Measurements from ENCODE around the gene PERM1. TPM values are rescaled to one million over a fixed set of nuclear protein-coding genes. Genes with fewer than 3 reads are reported as not detected.
"Not testable (repeated sequence)": the region's sequence is repeated elsewhere in the genome, so short reads cannot be mapped to it uniquely, and the experiment has no call there.

PERM1 gene
- total RNA-seq, 1 donor from 2014 or later = 170 TPM

DNA sequence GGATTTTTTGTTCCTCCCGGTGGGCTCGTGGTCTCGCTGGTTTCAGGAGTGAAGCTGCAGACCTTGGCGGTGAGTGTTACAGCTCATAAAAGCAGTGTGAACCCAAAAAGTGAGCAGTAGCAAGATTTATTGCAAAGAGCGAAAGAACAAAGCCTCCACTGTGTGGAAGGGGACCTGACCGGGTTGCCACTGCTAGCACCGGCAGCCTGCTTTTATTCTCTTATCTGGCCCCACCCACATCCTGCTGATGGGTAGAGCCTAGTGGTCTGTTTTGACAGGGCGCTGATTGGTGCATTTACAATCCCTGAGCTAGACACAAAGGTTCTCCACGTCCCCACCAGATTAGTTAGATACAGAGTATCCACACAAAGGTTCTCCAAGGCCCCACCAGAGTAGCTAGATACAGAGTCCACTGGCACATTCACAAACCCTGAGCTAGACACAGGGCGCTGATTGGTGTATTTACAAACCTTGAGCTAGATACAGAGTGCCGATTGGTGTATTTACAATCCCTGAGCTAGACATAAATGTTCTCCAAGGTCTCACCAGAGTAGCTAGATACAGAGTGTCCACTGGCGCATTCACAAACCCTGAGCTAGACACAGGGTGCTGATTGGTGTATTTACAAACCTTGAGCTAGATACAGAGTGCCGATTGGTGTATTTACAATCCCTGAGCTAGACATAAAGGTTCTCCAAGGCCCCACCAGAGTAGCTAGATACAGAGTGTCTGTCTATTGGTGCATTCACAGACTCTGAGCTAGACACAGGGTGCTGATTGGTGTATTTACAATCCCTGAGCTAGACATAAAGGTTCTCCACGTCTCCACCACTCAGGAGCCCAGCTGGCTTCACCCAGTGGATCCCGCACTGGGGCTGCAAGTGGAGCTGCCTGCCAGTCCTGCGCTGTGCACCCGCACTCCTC, 35.8 kb upstream of the PERM1 start:
- DNase-seq; intact Hi-C loops (cut with DNase I); ATAC-seq (ENCODE audit: poor library complexity): not testable (repeated sequence)

DNA sequence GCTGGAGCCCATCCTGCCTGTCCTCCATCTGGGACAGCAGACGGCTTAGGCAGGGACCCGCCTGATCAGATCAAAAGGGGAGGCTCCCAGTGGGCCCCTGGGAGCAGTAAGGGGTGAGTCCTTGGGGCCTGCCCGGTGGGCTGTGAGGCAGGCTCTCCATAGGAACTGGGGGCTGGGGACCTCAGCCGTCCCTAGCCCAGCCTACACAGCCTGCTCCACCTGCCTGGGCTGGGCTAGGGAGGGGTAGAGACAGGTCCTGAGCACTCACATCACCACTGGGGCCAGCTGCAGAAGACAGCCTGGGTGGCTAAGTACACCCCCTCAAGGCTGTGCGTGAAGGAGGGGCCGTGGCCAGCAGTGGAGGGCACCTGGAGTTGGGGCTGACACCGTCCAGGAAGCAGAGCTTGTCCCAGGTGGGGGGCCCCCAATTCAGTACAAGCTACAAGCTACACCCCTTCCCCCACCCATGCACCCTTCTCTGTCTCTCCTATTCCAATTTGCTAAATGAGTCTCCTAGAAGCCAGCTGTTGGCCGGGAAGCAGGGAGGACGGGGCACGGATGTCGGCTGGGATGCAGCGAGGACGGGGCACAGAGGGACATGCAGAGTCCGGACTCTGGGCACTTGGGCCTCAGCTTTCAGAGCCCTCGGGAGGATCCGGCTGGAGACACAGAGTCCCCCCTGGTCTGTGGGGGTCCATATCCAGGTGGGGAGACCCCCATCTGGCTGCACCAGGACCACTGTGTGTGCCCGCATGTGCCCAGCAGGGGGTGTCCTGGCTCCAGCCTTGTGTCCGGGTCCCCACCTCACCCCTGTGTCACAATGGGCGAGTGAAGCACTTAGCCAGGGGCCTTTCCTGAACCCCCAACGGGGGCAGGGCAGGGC, 33.1 kb upstream of the PERM1 start:
- DNase-seq (no peak), ATAC-seq (ENCODE audit: poor library complexity) (no peak)
- intact Hi-C loops (cut with DNase I) = no loop called here

DNA sequence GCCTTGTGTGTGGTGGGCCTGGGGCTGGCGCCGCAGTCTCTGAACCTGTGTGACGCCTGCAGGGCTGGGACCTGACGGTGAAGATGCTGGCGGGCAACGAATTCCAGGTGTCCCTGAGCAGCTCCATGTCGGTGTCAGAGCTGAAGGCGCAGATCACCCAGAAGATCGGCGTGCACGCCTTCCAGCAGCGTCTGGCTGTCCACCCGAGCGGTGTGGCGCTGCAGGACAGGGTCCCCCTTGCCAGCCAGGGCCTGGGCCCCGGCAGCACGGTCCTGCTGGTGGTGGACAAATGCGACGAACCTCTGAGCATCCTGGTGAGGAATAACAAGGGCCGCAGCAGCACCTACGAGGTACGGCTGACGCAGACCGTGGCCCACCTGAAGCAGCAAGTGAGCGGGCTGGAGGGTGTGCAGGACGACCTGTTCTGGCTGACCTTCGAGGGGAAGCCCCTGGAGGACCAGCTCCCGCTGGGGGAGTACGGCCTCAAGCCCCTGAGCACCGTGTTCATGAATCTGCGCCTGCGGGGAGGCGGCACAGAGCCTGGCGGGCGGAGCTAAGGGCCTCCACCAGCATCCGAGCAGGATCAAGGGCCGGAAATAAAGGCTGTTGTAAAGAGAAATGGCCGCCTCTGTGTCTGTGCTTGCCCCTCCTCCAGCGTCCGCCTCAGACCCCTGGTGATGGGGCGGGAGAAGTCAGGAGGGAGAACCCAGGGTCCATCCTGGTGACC, 32.2 kb upstream of the PERM1 start:
- DNase-seq = no peak
- peak; percentile 23 for ATAC-seq (ENCODE audit: poor library complexity)
- intact Hi-C loops (cut with DNase I) = no loop called here

DNA sequence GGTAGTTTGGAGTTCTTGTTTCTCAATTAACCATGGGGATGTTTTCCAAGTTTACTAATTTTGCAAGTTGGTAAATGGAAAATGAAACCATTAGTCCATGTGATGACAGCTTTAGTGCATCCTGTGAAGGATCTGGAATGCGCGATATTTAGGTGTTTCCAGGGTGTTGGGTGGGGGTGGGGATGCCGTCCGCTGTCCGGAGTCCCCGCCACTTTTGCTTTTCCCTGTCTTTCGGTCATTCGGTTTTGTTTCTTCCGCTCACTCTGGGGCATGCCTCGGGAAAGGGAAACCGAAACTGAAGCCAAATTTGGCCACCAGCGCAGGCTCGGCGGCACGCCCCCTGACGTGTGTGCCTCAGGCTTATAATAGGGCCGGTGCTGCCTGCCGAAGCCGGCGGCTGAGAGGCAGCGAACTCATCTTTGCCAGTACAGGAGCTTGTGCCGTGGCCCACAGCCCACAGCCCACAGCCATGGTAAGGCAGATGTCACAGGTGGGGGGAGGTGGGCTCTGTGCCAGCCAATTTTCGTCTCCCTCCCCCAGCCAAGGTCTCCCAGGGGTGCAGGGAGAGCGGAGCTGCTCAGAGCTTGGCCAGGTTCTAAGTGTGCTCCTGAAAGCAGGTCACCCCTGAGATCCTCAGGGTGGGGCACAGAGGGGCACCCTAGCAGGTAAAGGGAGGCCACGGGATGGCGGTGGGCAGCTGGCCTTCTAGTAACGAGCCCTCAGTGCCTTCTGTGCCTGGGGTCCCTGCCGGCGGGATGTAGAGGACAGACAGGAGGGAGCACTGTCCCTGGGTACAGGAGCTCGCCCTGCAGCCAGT, 31.4 kb upstream of the PERM1 start, which contains the start of gene ISG15:
ISG15 (plus strand) TSS at position 393 of the 817 bp plus-strand sequence; CDS start at position 470, 77 bp downstream.
- intact Hi-C loops (cut with DNase I) = no loop called here
- ATAC-seq (ENCODE audit: poor library complexity) (peak; percentile 95), DNase-seq (peak; percentile 97)

DNA sequence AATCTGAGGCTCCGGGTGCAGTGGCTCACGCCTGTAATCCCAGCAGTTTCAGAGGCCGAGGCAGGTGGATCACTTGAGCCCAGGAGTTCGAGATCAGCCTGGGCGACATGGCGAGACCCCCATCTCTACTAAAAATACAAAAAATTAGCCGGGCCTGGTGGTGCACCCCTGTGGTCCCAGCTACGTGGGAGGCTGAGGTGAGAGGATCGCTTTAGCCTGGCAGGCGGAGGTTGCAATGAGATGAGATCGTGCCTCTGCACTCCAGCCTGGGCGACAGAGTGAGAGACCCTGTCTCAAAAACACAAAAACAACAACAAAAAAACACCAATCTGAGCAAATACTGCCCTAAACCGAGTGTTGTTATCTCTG, 30.8 kb upstream of the PERM1 start:
- intact Hi-C loops (cut with DNase I); DNase-seq; ATAC-seq (ENCODE audit: poor library complexity): not testable (repeated sequence)

DNA sequence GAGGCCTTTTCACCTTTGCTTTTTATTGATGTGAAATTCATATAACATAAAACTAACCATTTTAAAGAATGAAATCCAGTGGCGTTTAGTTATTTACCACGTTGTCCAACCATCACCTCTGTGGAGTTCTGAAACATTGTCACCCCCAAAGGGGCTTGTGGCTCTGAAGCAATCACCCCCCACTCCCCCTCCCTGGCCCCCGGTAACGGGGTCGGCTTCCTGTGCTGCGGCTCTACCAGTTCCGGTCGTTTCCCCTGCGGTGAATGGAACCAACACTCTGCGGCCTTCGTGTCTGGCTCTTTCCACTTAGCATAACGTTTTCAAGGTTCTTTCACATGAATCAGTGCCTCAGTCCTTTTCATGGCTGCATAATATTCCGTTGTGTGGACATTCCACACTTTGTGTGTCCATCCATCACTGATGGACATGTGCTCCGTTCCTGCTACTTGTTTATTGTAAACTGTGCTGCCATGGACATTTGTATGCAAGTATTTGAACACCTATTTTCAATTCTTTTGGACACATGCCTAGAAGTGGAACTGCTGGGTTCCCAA, 29.6 kb upstream of the PERM1 start:
- intact Hi-C loops (cut with DNase I) = no loop called here
- ATAC-seq (ENCODE audit: poor library complexity) = no peak
- no peak for DNase-seq

DNA sequence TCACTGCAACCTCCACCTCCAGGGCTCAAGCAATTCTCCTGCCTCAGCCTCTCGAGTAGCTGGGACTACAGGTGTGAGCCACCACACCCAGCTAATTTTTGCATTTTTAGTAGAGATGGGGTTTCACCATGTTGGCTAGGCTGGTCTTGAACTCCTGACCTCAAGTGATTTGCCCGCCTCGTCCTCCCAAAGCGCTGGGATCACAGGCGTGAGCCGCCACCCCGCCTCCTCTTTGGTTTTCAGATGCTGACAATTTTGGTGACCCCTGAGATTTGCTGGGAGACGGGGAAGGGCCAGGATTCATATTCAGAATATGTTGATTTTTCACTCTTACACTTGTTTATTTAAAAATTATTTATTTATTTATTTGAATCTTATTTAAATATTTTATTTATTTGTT, 28.2 kb upstream of the PERM1 start:
- intact Hi-C loops (cut with DNase I); ATAC-seq (ENCODE audit: poor library complexity): not testable (repeated sequence)
- DNase-seq = peak; percentile 12

DNA sequence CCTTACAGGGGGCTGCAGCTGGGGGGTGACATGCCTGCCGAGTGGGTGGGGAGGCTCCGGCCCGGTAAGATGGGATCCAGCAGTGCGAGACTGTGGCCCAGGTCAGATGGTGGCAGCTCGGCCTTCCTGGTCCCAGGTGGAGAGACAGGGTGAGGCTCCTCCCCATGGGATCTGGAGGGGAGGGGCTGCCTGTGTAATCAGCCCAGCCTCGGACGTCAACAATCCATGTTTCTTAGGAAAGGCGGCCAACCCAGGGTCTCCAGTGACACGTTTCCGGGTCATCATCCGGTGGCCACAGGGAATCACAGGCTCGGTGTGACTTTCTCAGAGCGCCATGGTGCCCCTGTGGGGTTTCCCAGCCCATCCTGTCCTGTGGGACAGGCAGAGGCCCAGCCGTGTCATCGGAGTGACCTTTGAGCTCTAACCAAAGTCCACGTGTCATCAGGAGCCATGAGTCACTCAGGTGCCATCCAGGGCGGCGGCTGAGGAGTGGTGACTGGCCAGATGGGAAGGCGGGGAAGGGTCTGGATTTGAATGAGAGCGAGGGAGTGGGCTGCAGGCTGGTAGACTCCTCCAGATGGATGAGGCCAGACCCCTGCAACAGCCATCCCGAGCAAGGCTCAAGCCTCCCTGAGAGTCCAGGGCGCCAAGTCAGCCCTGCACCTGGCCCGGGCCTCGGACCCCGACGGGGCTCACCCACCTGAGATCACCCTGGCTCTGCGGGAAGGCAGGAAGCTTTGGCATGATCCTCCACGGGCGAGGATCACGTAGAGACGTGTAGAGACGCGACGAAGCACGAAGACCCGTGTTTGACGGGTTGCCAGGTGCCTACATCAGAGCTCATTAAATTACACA, 24.6 kb upstream of the PERM1 start:
- intact Hi-C loops (cut with DNase I) = no loop called here
- no peak for ATAC-seq (ENCODE audit: poor library complexity)
- DNase-seq = no peak

DNA sequence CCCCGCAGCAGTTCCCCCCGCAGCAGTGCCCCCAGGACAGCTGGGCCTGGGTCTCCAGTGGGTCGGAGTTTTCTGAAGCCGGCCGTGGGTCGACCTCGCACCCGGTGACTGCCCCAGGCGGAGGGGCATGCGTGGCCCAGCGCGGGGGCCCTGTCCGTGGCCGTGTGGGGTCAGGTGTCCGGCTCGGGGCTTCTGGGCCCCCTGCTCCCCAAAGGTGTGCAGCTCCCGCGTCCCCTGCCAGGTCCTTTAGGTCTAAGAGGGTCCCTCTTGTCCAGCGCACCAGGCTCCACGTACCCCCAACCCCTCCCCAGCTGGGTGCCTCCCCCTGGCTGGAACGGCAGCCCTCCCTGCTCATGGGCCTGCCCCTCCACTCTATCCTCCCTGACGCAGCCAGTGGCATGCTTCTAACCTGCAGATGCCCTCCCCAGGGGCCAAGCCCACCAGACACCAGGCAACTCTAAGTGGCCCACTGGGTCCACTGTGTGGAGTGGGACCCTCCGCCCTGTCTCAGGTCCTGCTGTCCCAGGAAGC, 23.9 kb upstream of the PERM1 start:
- no peak for DNase-seq
- no peak for ATAC-seq (ENCODE audit: poor library complexity)
- intact Hi-C loops (cut with DNase I) = no loop called here

DNA sequence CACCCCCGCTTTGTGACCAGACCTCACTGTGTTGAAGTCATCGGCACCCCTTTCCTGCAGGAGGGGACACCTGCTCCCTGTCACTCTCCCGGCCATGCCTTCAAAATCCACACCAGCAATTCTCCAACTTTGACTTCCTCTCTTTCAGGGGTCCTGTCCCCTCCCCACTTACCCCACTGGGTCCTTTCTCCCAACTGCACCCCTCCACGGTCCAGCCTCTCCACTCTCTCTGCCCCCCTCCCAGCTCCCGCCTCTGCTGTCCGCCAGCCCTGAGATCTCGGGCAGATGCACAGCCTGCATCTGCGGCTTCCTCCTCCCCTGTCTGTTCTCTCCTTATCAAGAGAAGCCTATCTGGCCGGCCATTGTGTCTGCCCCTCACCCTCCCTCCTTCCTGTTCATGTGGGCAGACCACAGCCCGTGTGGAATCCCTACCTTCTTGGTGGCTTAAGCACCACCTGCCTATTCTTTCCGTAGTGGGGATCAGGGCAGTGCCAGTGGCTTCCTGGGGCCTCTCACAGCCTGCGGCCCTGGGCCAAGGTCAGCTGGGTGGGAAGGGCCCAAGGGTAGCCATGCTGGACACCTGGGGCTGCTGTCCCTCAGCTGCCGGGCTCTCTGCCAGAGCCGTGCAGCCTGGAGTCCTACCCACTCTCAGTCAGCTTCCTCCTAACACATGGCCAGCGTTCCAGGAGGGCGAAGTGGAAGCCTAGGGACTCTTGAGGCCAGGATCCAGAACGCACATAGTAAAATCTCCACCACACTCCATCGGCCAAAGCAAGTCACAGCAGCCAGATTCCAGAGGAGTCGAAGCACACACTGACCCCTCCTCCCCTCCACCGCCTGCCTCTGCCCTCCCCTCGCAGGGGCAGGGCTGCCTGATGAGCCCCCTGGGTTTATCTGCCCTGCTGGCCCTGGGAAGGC, 23.1 kb upstream of the PERM1 start:
- intact Hi-C loops (cut with DNase I) = no loop called here
- DNase-seq = peak; percentile 74
- ATAC-seq (ENCODE audit: poor library complexity) = peak; percentile 13

DNA sequence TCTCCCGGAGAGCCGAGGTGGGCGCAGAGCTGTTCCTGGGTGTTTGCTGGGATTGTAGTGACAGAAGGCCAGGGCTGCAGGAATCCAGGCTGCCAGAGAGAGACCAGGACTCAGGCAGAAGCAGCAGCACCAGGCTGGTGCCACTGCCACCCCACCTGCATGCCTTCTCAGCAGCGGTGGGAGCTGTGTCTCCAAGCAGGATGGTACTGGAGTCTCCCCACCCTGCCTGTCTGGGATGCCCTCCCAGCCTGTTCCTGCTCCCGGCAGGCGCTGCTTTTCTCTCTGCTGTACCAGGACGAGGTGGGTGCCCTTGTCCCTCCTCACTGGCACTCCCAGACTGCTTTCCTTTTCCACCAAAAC, 22.5 kb upstream of the PERM1 start:
- DNase-seq (no peak), ATAC-seq (ENCODE audit: poor library complexity) (no peak)

DNA sequence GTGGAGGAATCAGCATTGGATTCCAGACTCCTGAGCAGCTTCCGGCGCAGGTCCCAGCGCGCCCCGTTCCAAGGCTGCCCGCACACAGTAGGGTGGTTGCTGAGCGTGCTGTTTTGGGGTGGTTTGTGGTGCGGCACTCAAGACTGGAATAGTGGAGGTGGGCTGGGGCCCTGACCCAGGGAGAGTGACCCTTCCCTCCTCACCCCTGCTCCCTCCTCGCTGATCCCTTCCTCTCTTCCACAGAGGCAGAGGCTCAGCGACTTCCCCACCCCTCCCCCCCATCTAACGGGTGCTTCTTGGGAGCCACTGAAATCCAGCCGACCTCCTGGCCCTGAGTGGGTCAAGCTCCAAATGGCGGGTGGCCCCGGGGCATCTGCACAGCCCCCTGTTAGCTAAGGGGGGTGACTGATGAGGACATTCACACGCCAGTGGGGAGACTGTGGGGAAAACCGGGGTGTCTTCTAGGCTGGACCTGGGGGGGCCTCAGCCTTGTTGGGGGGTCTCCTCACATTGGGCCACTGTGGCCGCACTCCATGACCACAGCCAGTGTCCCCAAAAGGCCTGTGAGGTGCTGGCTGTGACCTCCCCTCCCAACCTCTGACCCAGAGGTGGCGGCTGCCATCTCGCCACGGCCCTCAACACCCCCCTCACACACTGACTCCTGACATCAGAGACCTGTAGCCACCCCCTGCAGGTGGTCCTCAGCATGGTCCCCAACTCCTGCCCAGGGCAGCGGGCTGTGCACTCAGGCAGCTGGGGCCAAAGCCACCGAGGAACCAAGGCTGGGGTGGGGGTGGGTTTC, 21.9 kb upstream of the PERM1 start:
- ATAC-seq (ENCODE audit: poor library complexity) = no peak
- intact Hi-C loops (cut with DNase I) = no loop called here
- no peak for DNase-seq

More for the DNA sequence above, 22.5 kb upstream of the PERM1 start:
- intact Hi-C loops (cut with DNase I) = no loop called here

DNA sequence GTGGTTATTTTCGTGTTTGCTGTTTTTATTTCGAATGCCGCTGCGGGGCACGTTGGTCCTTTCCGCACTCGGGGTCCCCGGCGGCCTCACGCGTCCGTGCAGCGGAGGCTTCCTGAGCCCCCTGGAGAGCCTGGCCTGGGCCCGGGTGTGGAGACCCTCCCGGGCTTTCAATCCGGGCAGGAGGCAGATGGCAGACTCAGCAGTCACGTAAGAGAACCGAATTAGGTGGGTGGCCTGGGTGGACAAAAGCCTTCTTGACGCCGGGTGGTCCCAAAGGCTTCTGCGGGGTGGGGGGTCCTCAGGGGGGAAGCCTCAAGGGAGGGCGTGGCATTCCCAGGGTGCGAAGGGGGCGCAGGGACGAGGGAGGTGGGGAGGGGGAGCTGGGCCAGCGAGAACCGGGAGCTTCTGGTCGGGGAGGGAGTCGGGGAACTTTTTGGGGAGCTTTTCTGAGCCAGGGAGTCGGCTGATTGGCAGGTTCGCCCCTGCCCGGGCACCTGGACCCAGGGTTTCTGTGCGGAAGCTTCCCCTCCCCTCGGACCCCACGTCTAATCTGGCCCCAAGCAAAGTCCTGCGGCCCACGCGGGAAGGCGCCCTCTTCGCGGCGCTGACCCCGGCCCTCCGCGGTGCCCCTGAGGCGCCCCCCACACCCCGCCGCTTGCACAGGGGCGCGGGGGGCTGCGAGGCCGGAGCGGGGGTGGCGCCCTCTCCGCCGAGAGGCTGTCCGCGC, 19.3 kb upstream of the PERM1 start:
- intact Hi-C loops (cut with DNase I) = no loop called here
- peak; percentile 0 for ATAC-seq (ENCODE audit: poor library complexity)
- DNase-seq = no peak

DNA sequence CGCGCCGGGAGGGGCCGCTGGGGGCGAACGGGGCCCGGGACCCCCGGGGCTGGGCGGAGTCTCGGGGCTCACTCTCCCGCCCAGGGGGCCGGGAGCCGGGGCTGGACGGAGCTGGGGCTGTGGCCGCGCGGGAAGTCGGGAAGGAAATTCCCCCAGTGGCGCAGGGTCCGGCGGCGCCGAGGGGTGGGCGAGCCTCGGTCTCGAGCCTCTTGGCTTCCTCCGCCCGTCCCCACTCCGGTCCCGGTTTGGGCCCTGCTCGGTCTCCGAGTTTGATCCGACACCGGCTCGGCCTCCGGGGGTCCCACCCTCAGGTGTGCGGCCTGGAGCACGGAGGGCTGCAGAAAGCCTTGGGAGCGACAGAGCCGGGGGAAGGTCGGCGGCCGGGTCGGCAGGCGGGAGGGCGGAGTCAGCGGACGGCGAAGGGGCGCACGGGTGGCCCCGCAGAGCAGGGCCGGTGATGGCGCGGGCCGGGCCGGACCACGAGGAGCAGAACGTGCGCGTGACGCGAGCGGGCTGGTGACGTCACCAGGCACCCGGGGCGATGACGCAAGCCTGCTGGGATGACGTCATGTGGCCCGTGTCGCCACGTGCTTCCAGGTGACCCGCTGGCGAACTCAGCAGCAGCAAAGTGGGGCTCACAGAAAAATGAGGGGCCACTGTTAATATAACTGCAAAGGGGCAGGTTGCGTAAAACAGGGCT, 18.6 kb upstream of the PERM1 start:
- intact Hi-C loops (cut with DNase I) = no loop called here
- peak; percentile 80 for DNase-seq

More for the DNA sequence above, 18.6 kb upstream of the PERM1 start:
- ATAC-seq (ENCODE audit: poor library complexity) = peak; percentile 66
